Thyroid gland (tissue), 4 donors: ENCODE data around the gene EML3. TPM values are rescaled to one million over a fixed set of nuclear protein-coding genes. Genes with fewer than 3 reads are reported as not detected.

Experiments used
- DNase-seq, 2 donors: peaks; one replicate each; pipeline ENCODE4 v3.0.0-alpha.2; 2019
- H3K27ac ChIP-seq, 3 donors: fragments of 200-600 bp; sonication (generic); 1 replicate in 2 of 3; 2 replicates in 1 of 3; pipeline ENCODE4 v1.5.1; 2016 to 2019; ENCODE audit warnings: mild to moderate bottlenecking in 1 of 3, moderate library complexity in 1 of 3
- H3K27me3 ChIP-seq: fragments of 200-600 bp; sonication (generic); one replicate; pipeline ENCODE4 v1.5.1; 2019
- H3K36me3 ChIP-seq, 2 donors: fragments of 200-600 bp; sonication (generic); one replicate each; pipeline ENCODE4 v1.5.1; 2016 to 2019
- H3K4me1 ChIP-seq, 2 donors: fragments of 200-600 bp; sonication (generic); one replicate each; pipeline ENCODE4 v1.5.1; 2017 to 2019
- H3K4me3 ChIP-seq, 3 donors: fragments of 200-600 bp; sonication (generic); replicated peaks in 1 of 3; 1 replicate in 2 of 3; 2 replicates in 1 of 3; pipeline ENCODE4 v1.5.1; 2016; ENCODE audit warnings: mild to moderate bottlenecking in 1 of 3
- H3K9me3 ChIP-seq: fragments of 200-600 bp; sonication (generic); one replicate; pipeline ENCODE4 v1.5.1; 2017
- POLR2A ChIP-seq, 2 donors: fragments of 450-650 bp; IDR thresholded peaks; one replicate each; pipeline ENCODE4 v1.6.1; 2017; ENCODE audit warnings: antibody characterized with exemption in 2 of 2, mild to moderate bottlenecking in 2 of 2, moderate library complexity in 1 of 2
- WGBS, 2 donors: methylation state at CpG; one replicate each; pipeline ENCODE4 v1.1.5; 2017; 5-methylcytosine and 5-hydroxymethylcytosine counted together
- intact Hi-C: fragments of 100-400 bp; cut with DNase I; formaldehyde crosslinking; loops from one replicate; pipeline ENCODE4 v1.15.1; 2023
- total RNA-seq, 4 donors: library from RNA; depleted of rRNA; stranded (reverse); fragments of >200 nt; gene quantifications; one replicate each; pipeline ENCODE4 v1.2.3, GENCODE V29; 2016
- TF ChIP-seq, protein P1 (sequence below), 6 experiments: fragments of 200-600 bp in 3 of 6; fragments of 450-650 bp in 3 of 6; sonication (generic) in 3 of 6; IDR thresholded peaks; one replicate each; pipeline ENCODE4 v1.5.1; 2016 to 2019; ENCODE audit warnings: antibody characterized with exemption in 6 of 6, mild to moderate bottlenecking in 2 of 6, inconsistent platforms in 1 of 6, moderate library complexity in 1 of 6

EML3 gene
- total RNA-seq, 4 donors from 2014 or later = 28.3 to 58.0 (median 46.6) TPM

DNA sequence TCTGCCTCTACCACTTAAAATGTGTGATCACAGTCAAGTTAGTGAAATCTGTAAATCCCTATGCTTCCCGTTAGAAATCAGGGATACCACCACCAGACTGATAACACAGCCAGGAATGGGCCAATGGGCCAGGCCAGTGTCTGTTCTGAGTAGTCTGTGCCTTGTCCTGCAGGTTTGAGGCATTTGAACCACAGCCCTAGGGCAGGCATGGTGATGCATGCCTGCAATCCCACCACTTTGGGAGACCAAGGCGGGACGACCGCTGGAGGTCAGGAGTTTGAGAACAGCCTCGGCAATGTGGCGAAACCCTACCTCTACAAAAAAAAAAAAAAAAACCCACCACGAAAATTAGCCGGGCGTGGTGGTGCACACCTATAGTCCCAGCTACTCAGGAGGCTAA is 53.9 kb downstream of the EML3 start:
- 93 to 97% methylated on average over 9 of the region's 9 CpGs for WGBS, 2 donors
- no peak for DNase-seq

DNA sequence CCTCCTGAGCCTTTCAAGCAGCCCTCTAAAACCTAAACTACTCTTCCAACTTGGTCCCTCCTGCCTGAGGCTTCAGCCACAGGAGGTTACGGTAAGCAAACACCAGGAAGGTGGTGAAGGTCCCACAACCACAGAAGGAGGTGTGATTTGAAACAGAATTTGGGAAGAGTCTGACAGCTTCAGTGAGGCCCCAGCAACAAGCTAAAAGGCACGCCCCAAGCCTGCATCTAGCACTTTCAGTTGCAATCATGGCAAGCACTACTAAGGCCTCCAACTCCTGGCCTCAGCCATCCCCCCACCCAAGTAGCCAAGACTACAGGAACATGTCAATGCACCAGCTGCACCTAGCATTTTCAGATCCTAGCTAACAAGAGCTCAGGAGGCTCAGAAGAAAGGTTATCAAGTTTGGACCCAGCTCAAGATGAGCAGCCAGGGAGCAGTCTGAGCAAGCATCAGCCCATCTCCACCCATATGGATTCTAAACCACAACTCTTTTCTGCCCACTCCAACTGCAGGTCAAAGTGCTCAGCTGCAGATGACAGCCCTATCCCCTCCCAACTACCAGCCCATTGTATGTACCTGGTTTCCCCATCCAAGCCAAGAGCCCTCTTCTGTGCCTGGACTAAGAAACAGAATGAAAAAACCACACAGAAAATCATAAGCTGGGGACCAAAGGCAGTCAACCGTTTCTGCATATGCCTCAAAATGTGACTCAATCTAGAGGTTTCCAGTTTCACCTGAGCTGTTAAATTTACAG is 55.5 kb downstream of the EML3 start:
- Histone ChIP-seq H3K27ac (peak overlapping the region; percentile 83 to 96 (median 91)), H3K4me1 (peaks cover 61 to 71% of the 10 kb centered on the region in 2 donors), H3K9me3 (no peaks in the 10 kb centered on the region), H3K4me3 (no peak overlapping the region), H3K27me3 (no peaks in the 10 kb centered on the region), H3K36me3 (peaks cover 16 to 20% of the 10 kb centered on the region in 2 donors)
- no peak for DNase-seq
- 49 to 63% methylated on average over 3 of the region's 3 CpGs for WGBS, 2 donors
- no peak for TF ChIP-seq POLR2A (IDR thresholded peaks at IDR 0.05)
- TF ChIP-seq, protein P1, sequence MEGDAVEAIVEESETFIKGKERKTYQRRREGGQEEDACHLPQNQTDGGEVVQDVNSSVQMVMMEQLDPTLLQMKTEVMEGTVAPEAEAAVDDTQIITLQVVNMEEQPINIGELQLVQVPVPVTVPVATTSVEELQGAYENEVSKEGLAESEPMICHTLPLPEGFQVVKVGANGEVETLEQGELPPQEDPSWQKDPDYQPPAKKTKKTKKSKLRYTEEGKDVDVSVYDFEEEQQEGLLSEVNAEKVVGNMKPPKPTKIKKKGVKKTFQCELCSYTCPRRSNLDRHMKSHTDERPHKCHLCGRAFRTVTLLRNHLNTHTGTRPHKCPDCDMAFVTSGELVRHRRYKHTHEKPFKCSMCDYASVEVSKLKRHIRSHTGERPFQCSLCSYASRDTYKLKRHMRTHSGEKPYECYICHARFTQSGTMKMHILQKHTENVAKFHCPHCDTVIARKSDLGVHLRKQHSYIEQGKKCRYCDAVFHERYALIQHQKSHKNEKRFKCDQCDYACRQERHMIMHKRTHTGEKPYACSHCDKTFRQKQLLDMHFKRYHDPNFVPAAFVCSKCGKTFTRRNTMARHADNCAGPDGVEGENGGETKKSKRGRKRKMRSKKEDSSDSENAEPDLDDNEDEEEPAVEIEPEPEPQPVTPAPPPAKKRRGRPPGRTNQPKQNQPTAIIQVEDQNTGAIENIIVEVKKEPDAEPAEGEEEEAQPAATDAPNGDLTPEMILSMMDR (IDR thresholded peaks at IDR 0.05) = no peak
- intact Hi-C loops = no loop called here

More for the DNA sequence above, 53.9 kb downstream of the EML3 start:
- Histone ChIP-seq H3K27ac (peak overlapping the region in 1 of 3 donors; percentile 86), H3K4me1 (peaks cover 46 to 55% of the 10 kb centered on the region in 2 donors), H3K27me3 (no peaks in the 10 kb centered on the region), H3K4me3 (no peak overlapping the region), H3K9me3 (no peaks in the 10 kb centered on the region), H3K36me3 (peaks cover 32 to 37% of the 10 kb centered on the region in 2 donors)
- TF ChIP-seq, protein P1 (IDR thresholded peaks at IDR 0.05) = no peak
- no peak for TF ChIP-seq POLR2A (IDR thresholded peaks at IDR 0.05)
- intact Hi-C loops = no loop called here

DNA sequence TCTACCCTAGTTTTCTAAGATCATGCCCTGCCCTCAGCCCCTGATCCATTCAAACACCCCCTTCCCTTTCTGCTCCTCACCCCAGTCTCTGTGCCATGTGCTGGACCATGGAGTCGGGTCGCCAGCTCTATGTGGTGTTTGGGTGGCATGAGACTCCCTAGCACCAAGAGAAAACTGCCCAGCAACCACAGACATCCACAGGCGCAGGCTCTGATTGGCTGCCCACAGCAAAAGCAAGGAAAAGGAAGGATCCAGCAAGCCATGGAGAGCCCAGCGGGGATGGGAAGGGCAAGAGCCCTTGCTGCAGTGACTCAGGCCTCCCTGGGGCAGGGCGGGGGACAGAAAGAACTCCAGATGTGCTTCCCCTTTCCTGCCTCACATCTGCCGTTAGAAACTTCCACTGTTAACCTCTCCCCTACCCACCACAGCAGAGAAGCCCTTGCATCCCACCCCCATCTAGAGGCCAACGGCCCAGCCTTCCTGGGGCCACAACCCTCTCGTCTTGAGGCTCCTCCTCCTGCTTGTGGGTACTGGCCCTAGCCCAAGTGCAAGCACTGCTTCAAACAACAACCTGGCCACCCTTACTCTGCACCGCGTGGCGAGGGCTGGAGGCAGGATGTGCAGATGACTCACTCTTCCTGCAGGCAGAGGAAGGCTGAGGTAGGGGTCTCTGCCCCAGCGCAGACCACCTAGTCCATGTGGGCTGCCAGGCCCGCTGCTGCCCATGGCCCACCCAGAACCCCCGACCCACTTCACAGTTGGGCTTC is 56.3 kb downstream of the EML3 start:
- H3K36me3 ChIP-seq = peaks cover 16 to 20% of the 10 kb centered on the region in 2 donors
- H3K27me3 ChIP-seq = no peaks in the 10 kb centered on the region
- intact Hi-C loops = no loop called here
- no peak overlapping the region for H3K4me3 ChIP-seq
- peak; percentile 93 to 96 for DNase-seq
- WGBS, 2 donors = 10 to 13% methylated on average over 13 to 14 of the region's 14 CpGs
- TF ChIP-seq, protein P1 (IDR thresholded peaks at IDR 0.05) = peak in 1 of 6 experiments; percentile 13
- peak in 1 of 2 donors; percentile 46 for TF ChIP-seq POLR2A (IDR thresholded peaks at IDR 0.05)
- H3K4me1 ChIP-seq = peaks cover 69 to 79% of the 10 kb centered on the region in 2 donors
- no peaks in the 10 kb centered on the region for H3K9me3 ChIP-seq
- H3K27ac ChIP-seq = peak overlapping the region; percentile 83 to 96 (median 91)

DNA sequence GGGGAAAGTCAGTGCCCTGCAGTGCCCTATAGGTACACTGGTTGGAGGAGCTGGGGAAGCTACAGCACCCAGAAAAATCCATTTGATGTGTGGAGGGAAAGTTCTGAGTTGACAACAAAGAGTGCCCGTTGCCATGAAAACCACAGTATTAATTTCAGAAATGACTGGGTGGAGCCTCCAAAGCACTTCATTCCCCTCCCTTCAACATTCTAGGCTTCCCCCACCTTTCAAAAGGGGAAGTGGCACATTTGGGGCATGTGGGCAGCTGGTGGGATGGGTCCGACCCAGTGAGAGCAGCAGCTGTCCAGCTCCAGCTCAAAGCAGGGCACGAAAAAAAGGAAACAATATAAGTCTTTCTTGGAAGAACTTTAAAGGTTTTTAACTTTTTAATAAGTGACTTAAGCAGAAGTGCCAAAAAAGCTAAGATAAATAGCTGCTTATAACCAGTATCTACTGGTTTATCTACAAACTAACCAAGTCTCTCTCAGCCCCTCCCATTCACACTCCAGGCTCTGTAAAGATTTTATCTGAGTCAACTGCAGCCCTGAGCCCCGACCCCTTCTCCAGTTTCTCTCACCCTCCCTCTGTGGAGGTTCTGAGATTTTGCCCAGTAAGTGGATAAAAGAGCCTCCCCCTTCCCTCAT is 57.0 kb downstream of the EML3 start:
- peak in 1 of 2 donors; percentile 36 for DNase-seq
- no peak for TF ChIP-seq POLR2A (IDR thresholded peaks at IDR 0.05)
- H3K4me3 ChIP-seq = no peak overlapping the region
- peaks cover 66 to 80% of the 10 kb centered on the region in 2 donors for H3K4me1 ChIP-seq
- peaks cover 16 to 20% of the 10 kb centered on the region in 2 donors for H3K36me3 ChIP-seq
- intact Hi-C loops = no loop called here
- H3K9me3 ChIP-seq = no peaks in the 10 kb centered on the region
- peak overlapping the region; percentile 83 to 96 (median 91) for H3K27ac ChIP-seq
- no peaks in the 10 kb centered on the region for H3K27me3 ChIP-seq
- WGBS, 2 donors = 25 to 32% methylated on average over 4 of the region's 4 CpGs

DNA sequence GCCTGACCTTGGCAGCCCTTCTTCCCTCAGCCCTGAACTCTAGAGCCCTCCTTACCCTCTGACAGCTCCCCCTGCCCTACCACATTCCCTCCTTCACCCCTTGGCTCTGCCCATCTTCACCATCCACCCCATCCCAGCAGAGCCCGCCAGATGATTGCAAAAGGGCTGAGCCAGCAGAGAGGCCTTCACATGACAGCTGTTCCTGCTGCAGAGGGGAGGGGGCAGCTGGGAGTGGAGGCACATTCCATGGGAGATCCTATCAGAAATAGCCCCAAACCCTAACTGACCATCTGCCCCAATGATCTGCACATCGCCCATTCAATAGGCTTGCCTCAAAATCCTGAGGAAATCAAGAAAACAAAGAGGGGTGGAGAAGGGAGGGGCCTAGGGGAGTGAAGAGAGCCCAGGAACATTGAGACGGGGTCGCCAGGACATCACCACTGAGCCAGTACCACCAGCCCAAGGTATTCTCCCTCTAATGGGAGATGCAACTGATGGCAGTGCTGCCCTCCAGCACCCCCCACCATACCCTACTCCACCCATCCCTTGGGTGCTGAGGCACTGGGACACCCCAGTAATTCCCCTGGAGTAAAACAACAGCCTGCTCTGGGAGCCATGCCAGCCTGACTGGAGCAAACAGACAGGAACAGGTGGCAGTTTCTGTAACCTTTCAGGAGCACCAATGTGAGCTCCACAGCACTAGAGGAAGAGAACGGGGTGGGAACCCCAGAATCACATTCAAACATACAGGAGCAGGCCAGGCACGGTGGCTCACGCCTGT is 58.0 kb downstream of the EML3 start:
- intact Hi-C loops = no loop called here

More for the DNA sequence above, 58.0 kb downstream of the EML3 start:
- peak; percentile 82 to 89 for DNase-seq
- WGBS, 2 donors = 74 to 80% methylated on average over 7 of the region's 7 CpGs
- Histone ChIP-seq H3K4me3 (no peak overlapping the region), H3K27ac (peak overlapping the region; percentile 83 to 96 (median 91)), H3K36me3 (peaks cover 10 to 14% of the 10 kb centered on the region in 2 donors), H3K9me3 (no peaks in the 10 kb centered on the region), H3K27me3 (no peaks in the 10 kb centered on the region), H3K4me1 (peaks cover 68 to 81% of the 10 kb centered on the region in 2 donors)
- TF ChIP-seq POLR2A (IDR thresholded peaks at IDR 0.05) = no peak
- TF ChIP-seq, protein P1 (IDR thresholded peaks at IDR 0.05) = no peak
